ENCODE measurements around the gene EVI5. TPM values are rescaled to one million over a fixed set of nuclear protein-coding genes. Genes with fewer than 3 reads are reported as not detected.
"Not testable (repeated sequence)": the region's sequence is repeated elsewhere in the genome, so short reads cannot be mapped to it uniquely, and the experiment has no call there.

The EVI5 gene
- polyA plus RNA-seq, 1 donor: 15.7 TPM

- DNase-seq: peak; percentile 11 to 22
- Histone ChIP-seq H3K27ac (ENCODE audit: low read length) (no peak overlapping the region), H3K9me3 (ENCODE audit: control insufficient read depth, low read depth, low read length) (peaks cover 8% of the 10 kb centered on the region), H3K4me3 (ENCODE audit: low read length) (no peak overlapping the region), H3K36me3 (ENCODE audit: control insufficient read depth, insufficient read depth, low read length) (peaks cover 6% of the 10 kb centered on the region), H3K4me1 (ENCODE audit: control insufficient read depth, insufficient read depth, low read length) (no peaks in the 10 kb centered on the region), H3K27me3 (ENCODE audit: control insufficient read depth, insufficient read depth, low read length) (no peaks in the 10 kb centered on the region)
Measured at GRCh38 chr1:92585831-92586230, 199.1 kb downstream of the EVI5 start.

- H3K36me3 ChIP-seq (ENCODE audit: control insufficient read depth, insufficient read depth, low read length); H3K4me3 ChIP-seq (ENCODE audit: low read length); DNase-seq; H3K9me3 ChIP-seq (ENCODE audit: control insufficient read depth, low read depth, low read length); H3K27ac ChIP-seq (ENCODE audit: low read length); H3K27me3 ChIP-seq (ENCODE audit: control insufficient read depth, insufficient read depth, low read length); H3K4me1 ChIP-seq (ENCODE audit: control insufficient read depth, insufficient read depth, low read length): not testable (repeated sequence)
- no CpG with 5 or more reads among the region's 5 CpGs for WGBS (ENCODE audit: insufficient coverage, low lambda C conversion rate)
Measured at GRCh38 chr1:92584810-92585209, 200.1 kb downstream of the EVI5 start.

GRCh38 chr1:92583821-92584760 lies 200.8 kb downstream of the EVI5 start:
- Histone ChIP-seq H3K36me3 (ENCODE audit: control insufficient read depth, insufficient read depth, low read length) (peaks cover 5% of the 10 kb centered on the region), H3K9me3 (ENCODE audit: control insufficient read depth, low read depth, low read length) (peaks cover 4% of the 10 kb centered on the region), H3K4me3 (ENCODE audit: low read length) (no peak overlapping the region), H3K27ac (ENCODE audit: low read length) (no peak overlapping the region), H3K4me1 (ENCODE audit: control insufficient read depth, insufficient read depth, low read length) (no peaks in the 10 kb centered on the region), H3K27me3 (ENCODE audit: control insufficient read depth, insufficient read depth, low read length) (no peaks in the 10 kb centered on the region)
- 89% methylated on average over 4 of the region's 7 CpGs for WGBS (ENCODE audit: insufficient coverage, low lambda C conversion rate)
- no peak for DNase-seq

GRCh38 chr1:92577261-92577895 lies 207.5 kb downstream of the EVI5 start:
- no peak for DNase-seq
- H3K27ac ChIP-seq (ENCODE audit: low read length): no peak overlapping the region

GRCh38 chr1:92575123-92575522 lies 209.8 kb downstream of the EVI5 start:
- no peak overlapping the region for H3K4me3 ChIP-seq (ENCODE audit: low read length)
- no peaks in the 10 kb centered on the region for H3K9me3 ChIP-seq (ENCODE audit: control insufficient read depth, low read depth, low read length)
- no peaks in the 10 kb centered on the region for H3K36me3 ChIP-seq (ENCODE audit: control insufficient read depth, insufficient read depth, low read length)
- no peak for DNase-seq
- no peaks in the 10 kb centered on the region for H3K27me3 ChIP-seq (ENCODE audit: control insufficient read depth, insufficient read depth, low read length)
- WGBS (ENCODE audit: insufficient coverage, low lambda C conversion rate): no CpG with 5 or more reads among the region's 3 CpGs
- no peaks in the 10 kb centered on the region for H3K4me1 ChIP-seq (ENCODE audit: control insufficient read depth, insufficient read depth, low read length)
- no peak overlapping the region for H3K27ac ChIP-seq (ENCODE audit: low read length)

More at GRCh38 chr1:92577261-92577895, 207.5 kb downstream of the EVI5 start:
- Histone ChIP-seq H3K36me3 (ENCODE audit: control insufficient read depth, insufficient read depth, low read length) (peaks cover 3% of the 10 kb centered on the region), H3K4me1 (ENCODE audit: control insufficient read depth, insufficient read depth, low read length) (no peaks in the 10 kb centered on the region), H3K4me3 (ENCODE audit: low read length) (no peak overlapping the region), H3K27me3 (ENCODE audit: control insufficient read depth, insufficient read depth, low read length) (no peaks in the 10 kb centered on the region), H3K9me3 (ENCODE audit: control insufficient read depth, low read depth, low read length) (no peaks in the 10 kb centered on the region)
- 94% methylated on average over 2 of the region's 5 CpGs for WGBS (ENCODE audit: insufficient coverage, low lambda C conversion rate)

GRCh38 chr1:92572520-92572919 lies 212.4 kb downstream of the EVI5 start:
- Histone ChIP-seq H3K9me3 (ENCODE audit: control insufficient read depth, low read depth, low read length) (no peaks in the 10 kb centered on the region), H3K4me3 (ENCODE audit: low read length) (no peak overlapping the region), H3K27ac (ENCODE audit: low read length) (no peak overlapping the region), H3K36me3 (ENCODE audit: control insufficient read depth, insufficient read depth, low read length) (no peaks in the 10 kb centered on the region), H3K27me3 (ENCODE audit: control insufficient read depth, insufficient read depth, low read length) (no peaks in the 10 kb centered on the region), H3K4me1 (ENCODE audit: control insufficient read depth, insufficient read depth, low read length) (no peaks in the 10 kb centered on the region)
- DNase-seq: no peak
- no CpG with 5 or more reads among the region's 2 CpGs for WGBS (ENCODE audit: insufficient coverage, low lambda C conversion rate)

GRCh38 chr1:92571578-92571977 lies 213.3 kb downstream of the EVI5 start:
- DNase-seq: no peak
- no CpG with 5 or more reads among the region's 2 CpGs for WGBS (ENCODE audit: insufficient coverage, low lambda C conversion rate)
- no peaks in the 10 kb centered on the region for H3K36me3 ChIP-seq (ENCODE audit: control insufficient read depth, insufficient read depth, low read length)

GRCh38 chr1:92567211-92567868 lies 217.6 kb downstream of the EVI5 start:
- no peaks in the 10 kb centered on the region for H3K27me3 ChIP-seq (ENCODE audit: control insufficient read depth, insufficient read depth, low read length)
- WGBS (ENCODE audit: insufficient coverage, low lambda C conversion rate): no CpG with 5 or more reads among the region's 1 CpG
- no peaks in the 10 kb centered on the region for H3K9me3 ChIP-seq (ENCODE audit: control insufficient read depth, low read depth, low read length)
- no peaks in the 10 kb centered on the region for H3K4me1 ChIP-seq (ENCODE audit: control insufficient read depth, insufficient read depth, low read length)
- no peaks in the 10 kb centered on the region for H3K36me3 ChIP-seq (ENCODE audit: control insufficient read depth, insufficient read depth, low read length)
- H3K4me3 ChIP-seq (ENCODE audit: low read length): no peak overlapping the region
- no peak overlapping the region for H3K27ac ChIP-seq (ENCODE audit: low read length)
- DNase-seq: no peak

More at GRCh38 chr1:92571578-92571977, 213.3 kb downstream of the EVI5 start:
- Histone ChIP-seq H3K27ac (ENCODE audit: low read length) (no peak overlapping the region), H3K4me1 (ENCODE audit: control insufficient read depth, insufficient read depth, low read length) (no peaks in the 10 kb centered on the region), H3K27me3 (ENCODE audit: control insufficient read depth, insufficient read depth, low read length) (no peaks in the 10 kb centered on the region), H3K9me3 (ENCODE audit: control insufficient read depth, low read depth, low read length) (no peaks in the 10 kb centered on the region), H3K4me3 (ENCODE audit: low read length) (no peak overlapping the region)

- no peak overlapping the region for H3K4me3 ChIP-seq (ENCODE audit: low read length)
- H3K27me3 ChIP-seq (ENCODE audit: control insufficient read depth, insufficient read depth, low read length): no peaks in the 10 kb centered on the region
- H3K4me1 ChIP-seq (ENCODE audit: control insufficient read depth, insufficient read depth, low read length): no peaks in the 10 kb centered on the region
- 100% methylated on average over 2 of the region's 6 CpGs for WGBS (ENCODE audit: insufficient coverage, low lambda C conversion rate)
- DNase-seq: no peak
- no peaks in the 10 kb centered on the region for H3K9me3 ChIP-seq (ENCODE audit: control insufficient read depth, low read depth, low read length)
- H3K36me3 ChIP-seq (ENCODE audit: control insufficient read depth, insufficient read depth, low read length): no peaks in the 10 kb centered on the region
- H3K27ac ChIP-seq (ENCODE audit: low read length): no peak overlapping the region
Measured at GRCh38 chr1:92563457-92564216, 221.3 kb downstream of the EVI5 start.

GRCh38 chr1:92556350-92556749 lies 228.6 kb downstream of the EVI5 start:
- no peaks in the 10 kb centered on the region for H3K9me3 ChIP-seq (ENCODE audit: control insufficient read depth, low read depth, low read length)
- WGBS (ENCODE audit: insufficient coverage, low lambda C conversion rate): 100% methylated on average over 1 of the region's 1 CpG
- no peaks in the 10 kb centered on the region for H3K36me3 ChIP-seq (ENCODE audit: control insufficient read depth, insufficient read depth, low read length)
- H3K27ac ChIP-seq (ENCODE audit: low read length): no peak overlapping the region
- no peak overlapping the region for H3K4me3 ChIP-seq (ENCODE audit: low read length)
- no peaks in the 10 kb centered on the region for H3K27me3 ChIP-seq (ENCODE audit: control insufficient read depth, insufficient read depth, low read length)
- DNase-seq: no peak
- no peaks in the 10 kb centered on the region for H3K4me1 ChIP-seq (ENCODE audit: control insufficient read depth, insufficient read depth, low read length)

Measured in large intestine (tissue), 3 donors.